NCI-H524 (cell line): ENCODE data around the gene GMNN.
"Not testable (repeated sequence)": the region's sequence is repeated elsewhere in the genome, so short reads cannot be mapped to it uniquely, and the experiment has no call there.

ENCODE experiments used
- DNase-seq, 2 experiments: peaks; one replicate each; lab custom pipeline; 2025; lab: John Stamatoyannopoulos, UW

The GMNN gene

DNA sequence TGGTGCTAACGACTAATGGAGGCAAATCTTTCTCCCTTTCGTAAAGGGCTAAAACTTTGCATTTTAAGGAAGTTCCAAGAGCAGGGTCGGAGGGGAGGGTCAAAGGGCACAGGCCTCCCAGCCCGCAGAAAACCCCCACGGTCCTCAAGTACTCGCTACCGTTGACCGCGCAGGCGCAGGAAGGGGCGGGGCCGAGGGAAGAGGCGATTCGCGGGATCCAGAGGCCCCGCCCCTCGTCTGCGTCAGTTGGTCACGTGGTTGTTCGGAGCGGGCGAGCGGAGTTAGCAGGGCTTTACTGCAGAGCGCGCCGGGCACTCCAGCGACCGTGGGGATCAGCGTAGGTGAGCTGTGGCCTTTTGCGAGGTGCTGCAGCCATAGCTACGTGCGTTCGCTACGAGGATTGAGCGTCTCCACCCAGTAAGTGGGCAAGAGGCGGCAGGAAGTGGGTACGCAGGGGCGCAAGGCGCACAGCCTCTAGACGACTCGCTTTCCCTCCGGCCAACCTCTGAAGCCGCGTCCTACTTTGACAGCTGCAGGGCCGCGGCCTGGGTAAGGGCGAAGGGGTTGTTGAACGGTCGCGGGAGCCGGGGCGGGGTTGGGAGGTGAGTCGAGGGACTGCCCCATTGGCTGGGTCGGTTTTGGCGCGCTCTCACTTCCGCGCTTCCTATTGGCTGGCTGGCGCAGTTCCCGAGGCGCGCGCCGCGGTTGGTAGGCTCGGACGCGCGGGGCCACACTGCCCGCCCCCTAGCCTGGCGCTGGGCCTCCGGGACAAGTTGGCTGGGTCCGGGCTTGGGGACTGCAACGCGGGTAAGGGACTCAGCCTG, at the start of gene GMNN:
TSS of gene GMNN (plus strand) at position 242 of the 824 bp plus-strand sequence. CDS start 2,310 bp downstream, outside the sequence.
- peak; percentile 91 to 97 for DNase-seq

GRCh38 chr6:24730653-24731052, 44.1 kb upstream of the GMNN start:
- not testable (repeated sequence) for DNase-seq

DNA sequence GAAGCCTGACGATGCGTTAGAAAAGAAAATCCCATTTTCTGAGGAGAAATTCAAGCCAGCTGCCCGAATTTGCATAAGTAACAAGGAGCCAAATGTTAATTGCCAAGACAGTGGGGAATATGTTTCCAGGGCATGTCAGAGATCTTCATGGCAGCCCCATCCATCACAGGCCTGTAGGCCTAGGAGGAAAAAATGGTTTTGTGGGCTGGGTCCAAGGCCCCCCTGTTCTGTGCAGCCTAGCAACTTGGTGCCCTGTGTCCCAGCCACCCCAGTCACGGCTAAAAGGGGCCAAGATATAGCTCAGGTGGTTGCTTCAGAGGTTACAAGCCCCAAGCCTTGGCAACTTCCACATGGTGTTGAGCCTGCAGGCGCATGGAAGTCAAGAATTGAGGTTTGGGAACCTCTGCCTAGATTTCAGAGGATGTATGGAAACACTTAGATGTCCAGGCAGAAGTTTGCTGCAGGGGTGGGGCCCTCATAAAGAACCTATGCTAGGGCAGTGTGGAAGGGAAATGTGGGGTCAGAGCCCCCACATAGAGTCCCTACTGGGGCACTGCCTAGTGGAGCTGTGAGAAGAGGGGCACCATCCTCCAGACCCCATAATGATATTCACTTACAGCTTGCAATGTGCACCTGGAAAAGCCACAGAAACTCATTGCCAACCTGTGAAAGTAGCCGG, 43.1 kb upstream of the GMNN start:
- DNase-seq: not testable (repeated sequence)

DNA sequence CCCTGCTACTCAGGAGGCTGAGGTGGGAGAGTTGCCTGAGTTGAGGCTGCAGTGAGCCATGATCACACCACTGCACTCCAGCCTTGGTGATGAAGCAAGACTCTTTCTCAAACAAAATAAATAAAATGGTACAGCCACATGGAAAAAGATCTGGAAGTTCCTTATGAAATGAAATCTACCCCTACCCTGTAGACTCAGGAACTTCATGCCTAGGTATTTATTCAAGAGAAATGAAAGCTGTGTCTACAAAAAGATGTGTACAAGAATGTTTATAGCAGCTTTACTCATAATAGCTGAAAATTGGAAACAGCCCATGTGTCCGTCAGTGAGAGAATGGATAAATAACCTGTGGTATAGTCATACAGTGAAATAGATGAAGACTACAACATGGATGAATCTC, 40.6 kb upstream of the GMNN start:
- no peak for DNase-seq

GRCh38 chr6:24734710-24735109, 40.0 kb upstream of the GMNN start:
- DNase-seq: not testable (repeated sequence)

GRCh38 chr6:24738741-24739140, 36.0 kb upstream of the GMNN start:
- no peak for DNase-seq

GRCh38 chr6:24740861-24741260, 33.9 kb upstream of the GMNN start:
- no peak for DNase-seq

DNA sequence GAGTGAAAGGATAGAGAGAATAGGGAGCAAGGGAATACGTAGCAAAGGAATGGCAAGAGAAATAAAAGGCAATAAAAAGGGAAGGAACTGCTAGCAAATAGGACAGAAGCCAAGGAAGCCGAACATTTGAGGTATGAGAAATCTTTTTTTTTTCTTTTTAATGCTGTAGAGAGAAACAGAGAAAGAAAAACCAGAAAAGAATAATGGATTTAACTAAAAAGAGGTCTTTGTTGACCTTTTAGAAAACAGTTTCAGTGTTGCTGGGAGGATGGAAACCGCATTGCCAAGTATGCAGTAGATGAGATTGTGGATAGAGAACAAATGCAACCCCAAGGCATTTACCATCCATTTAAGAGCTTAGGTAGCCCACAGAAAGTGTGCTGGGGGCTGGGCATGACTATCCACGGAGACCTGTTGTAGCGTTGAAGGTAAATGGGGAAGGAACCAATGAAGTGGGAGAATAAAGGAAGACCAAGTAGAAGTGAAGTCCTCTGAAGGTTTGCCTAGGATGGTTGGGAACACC, 32.5 kb upstream of the GMNN start:
- DNase-seq: no peak

DNA sequence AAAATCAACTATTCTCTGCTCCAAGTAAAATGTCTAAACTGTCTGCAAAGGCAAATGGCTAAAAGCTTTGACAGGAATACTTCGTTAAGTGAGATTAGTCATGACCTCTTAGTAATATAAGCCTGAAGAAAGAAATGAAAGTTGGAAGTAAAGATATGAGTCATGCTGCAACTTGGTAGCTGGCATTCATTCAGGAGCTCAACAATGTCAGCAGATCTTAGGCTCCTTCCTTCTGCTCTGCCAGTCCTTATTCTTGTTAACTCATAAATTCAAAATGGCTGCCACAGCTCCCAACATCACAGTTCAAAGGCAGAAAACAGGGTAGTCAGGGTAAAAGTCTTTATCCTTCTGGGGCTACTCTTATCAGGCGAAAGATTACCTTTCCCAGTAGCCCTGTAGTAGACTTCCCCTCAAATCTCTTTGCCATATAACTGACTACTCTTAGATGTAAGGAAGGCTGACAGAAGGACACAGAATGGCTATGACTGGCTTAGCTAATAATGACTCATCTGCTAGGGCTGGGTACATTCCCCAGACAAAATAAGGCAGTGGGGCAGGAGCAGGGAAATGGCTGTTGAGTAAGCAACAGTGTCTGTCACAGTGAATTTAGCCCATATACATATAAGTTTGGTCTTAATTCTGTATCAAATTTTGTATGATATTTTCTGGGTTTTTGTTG, 31.3 kb upstream of the GMNN start:
- no peak for DNase-seq

GRCh38 chr6:24743944-24744335, 30.8 kb upstream of the GMNN start:
- DNase-seq: no peak

GRCh38 chr6:24744911-24745310, 29.8 kb upstream of the GMNN start:
- no peak for DNase-seq

- DNase-seq: no peak
These were observed 25.4 kb upstream of the GMNN start for GRCh38 chr6:24749297-24749696.

DNA sequence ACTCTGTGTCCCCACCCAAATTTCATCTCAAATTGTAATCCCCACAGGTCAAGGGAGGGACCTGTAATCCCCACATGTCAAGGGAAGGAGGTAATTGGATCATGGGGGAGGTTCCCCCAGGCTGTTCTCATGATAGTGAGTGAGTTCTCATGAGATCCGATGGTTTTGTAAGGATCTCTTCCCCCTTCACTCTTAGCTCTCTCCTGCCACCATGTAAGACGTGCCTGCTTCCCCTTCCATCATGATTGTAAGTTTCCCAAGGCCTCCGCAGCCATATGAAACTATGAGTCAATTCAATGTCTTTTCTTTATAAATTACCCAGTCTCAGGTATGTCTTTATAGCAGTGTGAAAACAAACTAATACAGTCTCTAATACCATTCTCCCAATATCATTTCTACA, 23.9 kb upstream of the GMNN start:
- DNase-seq: not testable (repeated sequence)

- DNase-seq: no peak
These were observed 22.2 kb upstream of the GMNN start for GRCh38 chr6:24752503-24752902.

GRCh38 chr6:24752917-24753492, 21.7 kb upstream of the GMNN start:
- DNase-seq: no peak

GRCh38 chr6:24753545-24753944, 21.2 kb upstream of the GMNN start:
- no peak for DNase-seq

DNA sequence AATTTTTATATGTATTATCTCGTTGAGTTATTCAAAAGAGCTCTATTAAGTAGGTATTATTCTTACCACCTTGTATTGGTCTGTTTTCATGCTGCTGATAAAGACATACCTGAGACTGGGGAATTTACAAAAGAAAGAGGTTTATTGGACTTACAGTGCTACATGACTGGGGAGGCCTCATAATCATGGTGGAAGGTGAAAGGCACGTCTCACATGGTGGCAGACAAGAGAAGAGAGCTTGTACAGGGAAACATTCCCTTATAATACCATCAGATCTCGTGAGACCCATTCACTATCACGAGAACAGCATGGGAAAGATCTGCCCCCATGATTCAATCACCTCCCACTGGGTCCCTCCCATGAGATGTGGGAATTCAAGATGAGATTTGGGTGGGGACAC, 20.4 kb upstream of the GMNN start:
- not testable (repeated sequence) for DNase-seq

- no peak for DNase-seq
These were observed 19.5 kb upstream of the GMNN start for GRCh38 chr6:24755279-24755678.

- DNase-seq: no peak
These were observed 17.1 kb upstream of the GMNN start for GRCh38 chr6:24757611-24758010.

- no peak for DNase-seq
These were observed 15.0 kb upstream of the GMNN start for GRCh38 chr6:24759718-24760117.

- no peak for DNase-seq
These were observed 14.5 kb upstream of the GMNN start for GRCh38 chr6:24760210-24760609.

DNA sequence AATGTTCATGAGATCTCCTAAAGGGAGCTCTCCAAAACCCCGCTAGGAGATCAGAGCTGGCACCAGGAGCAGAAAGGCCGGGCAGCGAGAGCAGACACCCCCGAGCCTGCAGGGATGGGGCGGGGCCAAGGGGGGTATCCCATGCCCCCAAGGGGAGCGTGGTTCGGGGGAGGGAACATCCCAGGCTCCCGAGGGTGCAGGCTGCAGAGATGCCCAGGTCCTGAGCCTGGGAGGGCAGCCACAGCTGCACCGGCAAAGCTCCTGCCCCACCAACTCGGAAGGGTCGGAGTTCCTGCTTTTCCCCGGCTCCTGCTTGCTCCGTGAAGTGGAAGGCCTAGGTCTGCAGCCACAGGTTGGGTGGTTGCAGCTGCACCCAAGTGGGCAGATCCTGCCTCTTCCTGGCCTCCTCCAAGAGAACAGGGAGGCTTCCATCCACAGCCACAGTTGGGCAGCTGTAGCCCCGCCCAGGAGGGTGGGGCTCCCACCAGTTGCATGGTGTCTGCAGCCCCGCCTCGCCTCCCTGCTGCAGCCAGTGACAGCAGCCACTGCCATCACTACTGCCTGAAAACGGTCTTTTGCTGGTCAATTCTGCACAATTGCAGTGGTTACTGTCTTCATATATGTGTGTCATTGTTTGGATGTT, 13.4 kb upstream of the GMNN start:
- no peak for DNase-seq
